Body of pancreas (tissue), 4 donors: ENCODE measurements around the gene MUC5B.

Experiments used
- POLR2A ChIP-seq, 3 donors: fragments of 450-650 bp; IDR thresholded peaks; one replicate each; pipeline ENCODE4 v1.6.1; 2016; ENCODE audit warnings: antibody characterized with exemption in 3 of 3, mild to moderate bottlenecking in 2 of 3
- TF ChIP-seq, protein P1 (sequence below), 7 experiments: fragments of 450-650 bp in 4 of 7; fragments of 200-600 bp in 3 of 7; sonication (generic) in 3 of 7; IDR thresholded peaks; one replicate each; pipeline ENCODE4 v1.5.1; 2016 to 2019; ENCODE audit warnings: antibody characterized with exemption in 7 of 7

DNA sequence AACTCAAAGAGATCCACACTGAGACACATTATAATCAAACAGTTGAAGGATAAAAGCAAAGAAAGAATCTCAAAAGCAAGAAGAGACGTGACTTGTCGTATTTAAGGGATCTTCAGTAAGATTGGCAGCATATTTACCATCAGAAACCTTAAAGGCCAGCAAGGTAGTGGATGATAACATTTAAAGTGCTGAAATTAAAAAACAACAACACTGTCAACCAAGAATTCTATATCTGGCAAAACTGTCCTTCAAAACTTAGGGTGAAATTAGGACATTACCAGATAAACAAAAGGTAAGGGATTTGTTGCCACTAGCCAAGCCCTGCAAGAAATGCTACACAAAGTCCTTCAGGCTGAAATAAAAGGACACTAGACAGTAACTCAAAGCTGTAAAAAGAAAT is 11.0 kb upstream of the MUC5B start:
- TF ChIP-seq, protein P1, sequence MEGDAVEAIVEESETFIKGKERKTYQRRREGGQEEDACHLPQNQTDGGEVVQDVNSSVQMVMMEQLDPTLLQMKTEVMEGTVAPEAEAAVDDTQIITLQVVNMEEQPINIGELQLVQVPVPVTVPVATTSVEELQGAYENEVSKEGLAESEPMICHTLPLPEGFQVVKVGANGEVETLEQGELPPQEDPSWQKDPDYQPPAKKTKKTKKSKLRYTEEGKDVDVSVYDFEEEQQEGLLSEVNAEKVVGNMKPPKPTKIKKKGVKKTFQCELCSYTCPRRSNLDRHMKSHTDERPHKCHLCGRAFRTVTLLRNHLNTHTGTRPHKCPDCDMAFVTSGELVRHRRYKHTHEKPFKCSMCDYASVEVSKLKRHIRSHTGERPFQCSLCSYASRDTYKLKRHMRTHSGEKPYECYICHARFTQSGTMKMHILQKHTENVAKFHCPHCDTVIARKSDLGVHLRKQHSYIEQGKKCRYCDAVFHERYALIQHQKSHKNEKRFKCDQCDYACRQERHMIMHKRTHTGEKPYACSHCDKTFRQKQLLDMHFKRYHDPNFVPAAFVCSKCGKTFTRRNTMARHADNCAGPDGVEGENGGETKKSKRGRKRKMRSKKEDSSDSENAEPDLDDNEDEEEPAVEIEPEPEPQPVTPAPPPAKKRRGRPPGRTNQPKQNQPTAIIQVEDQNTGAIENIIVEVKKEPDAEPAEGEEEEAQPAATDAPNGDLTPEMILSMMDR (IDR thresholded peaks at IDR 0.05) = no peak
- no peak for TF ChIP-seq POLR2A (IDR thresholded peaks at IDR 0.05)
